Stomach smooth muscle (tissue), 2 donors: ENCODE results near the gene UBR3.
"Not testable (repeated sequence)": the region's sequence is repeated elsewhere in the genome, so short reads cannot be mapped to it uniquely, and the experiment has no call there.

Experiments
- H3K27ac ChIP-seq: one replicate; pipeline ENCODE4 v1.7.0; 2013; ENCODE audit warnings: mild to moderate bottlenecking, low read length, inconsistent platforms
- H3K27me3 ChIP-seq, 2 donors: one replicate each; pipeline ENCODE4 v1.7.0; 2013; ENCODE audit warnings: low read length in 2 of 2; ENCODE audit not compliant: insufficient read depth in 2 of 2, control insufficient read depth in 1 of 2
- H3K36me3 ChIP-seq, 2 donors: one replicate each; pipeline ENCODE4 v1.7.0; 2013; ENCODE audit warnings: low read length in 2 of 2; ENCODE audit not compliant: control insufficient read depth in 2 of 2, insufficient read depth in 2 of 2
- H3K4me1 ChIP-seq: one replicate; pipeline ENCODE4 v1.7.0; 2013; ENCODE audit warnings: low read length; ENCODE audit not compliant: control insufficient read depth, insufficient read depth
- H3K4me3 ChIP-seq, 2 donors: one replicate each; pipeline ENCODE4 v1.7.0; 2013; ENCODE audit warnings: low read length in 2 of 2
- H3K9ac ChIP-seq, 2 donors: one replicate each; pipeline ENCODE4 v1.7.0; 2013; ENCODE audit warnings: low read length in 2 of 2, mild to moderate bottlenecking in 1 of 2
- H3K9me3 ChIP-seq, 2 donors: one replicate each; pipeline ENCODE4 v1.7.0; 2013; ENCODE audit warnings: low read length in 2 of 2; ENCODE audit not compliant: control insufficient read depth in 2 of 2
- donor health status: healthy.
- donor health status: Pancreatic carcinoma.

Gene UBR3

GRCh38 chr2:169900686-169901085 lies 73.4 kb downstream of the UBR3 start:
- H3K9ac ChIP-seq = no peak overlapping the region
- no peak overlapping the region for H3K27ac ChIP-seq
- no peaks in the 10 kb centered on the region for H3K4me1 ChIP-seq
- H3K4me3 ChIP-seq = no peak overlapping the region
- H3K9me3 ChIP-seq = no peaks in the 10 kb centered on the region
- H3K27me3 ChIP-seq = no peaks in the 10 kb centered on the region
- peaks cover under 1 to 11% of the 10 kb centered on the region in 2 donors for H3K36me3 ChIP-seq

GRCh38 chr2:169906731-169907130 lies 79.5 kb downstream of the UBR3 start:
- Histone ChIP-seq H3K4me1 (no peaks in the 10 kb centered on the region), H3K27ac (no peak overlapping the region)

GRCh38 chr2:169909376-169909775 lies 82.1 kb downstream of the UBR3 start:
- H3K27me3 ChIP-seq = no peaks in the 10 kb centered on the region
- no peaks in the 10 kb centered on the region for H3K9me3 ChIP-seq
- H3K9ac ChIP-seq = no peak overlapping the region
- H3K36me3 ChIP-seq = no peaks in the 10 kb centered on the region
- H3K27ac ChIP-seq = no peak overlapping the region
- no peaks in the 10 kb centered on the region for H3K4me1 ChIP-seq
- H3K4me3 ChIP-seq = no peak overlapping the region

More at GRCh38 chr2:169906731-169907130, 79.5 kb downstream of the UBR3 start:
- Histone ChIP-seq H3K9ac (no peak overlapping the region), H3K36me3 (peaks cover 0 to 4% of the 10 kb centered on the region in 2 donors), H3K27me3 (no peaks in the 10 kb centered on the region), H3K4me3 (no peak overlapping the region), H3K9me3 (no peaks in the 10 kb centered on the region)

GRCh38 chr2:169910109-169910799 lies 83.0 kb downstream of the UBR3 start:
- H3K27ac ChIP-seq = no peak overlapping the region
- H3K36me3 ChIP-seq = no peaks in the 10 kb centered on the region
- no peak overlapping the region for H3K9ac ChIP-seq
- H3K4me1 ChIP-seq = no peaks in the 10 kb centered on the region
- no peaks in the 10 kb centered on the region for H3K9me3 ChIP-seq
- no peak overlapping the region for H3K4me3 ChIP-seq
- no peaks in the 10 kb centered on the region for H3K27me3 ChIP-seq

- Histone ChIP-seq H3K27ac (no peak overlapping the region), H3K27me3 (no peaks in the 10 kb centered on the region), H3K36me3 (peaks cover 0 to 3% of the 10 kb centered on the region in 2 donors), H3K9me3 (no peaks in the 10 kb centered on the region), H3K9ac (no peak overlapping the region), H3K4me1 (no peaks in the 10 kb centered on the region), H3K4me3 (no peak overlapping the region)
These were observed 83.9 kb downstream of the UBR3 start for GRCh38 chr2:169911119-169911518.

- Histone ChIP-seq H3K4me3 (no peak overlapping the region), H3K9me3 (no peaks in the 10 kb centered on the region), H3K4me1 (no peaks in the 10 kb centered on the region), H3K9ac (no peak overlapping the region), H3K27ac (no peak overlapping the region), H3K36me3 (peaks cover 0 to 11% of the 10 kb centered on the region in 2 donors), H3K27me3 (no peaks in the 10 kb centered on the region)
These were observed 89.4 kb downstream of the UBR3 start for GRCh38 chr2:169916623-169917022.

GRCh38 chr2:169923977-169924376 lies 96.7 kb downstream of the UBR3 start:
- peaks cover 3 to 7% of the 10 kb centered on the region in 2 donors for H3K36me3 ChIP-seq
- H3K4me3 ChIP-seq = no peak overlapping the region
- H3K27me3 ChIP-seq = no peaks in the 10 kb centered on the region
- no peaks in the 10 kb centered on the region for H3K4me1 ChIP-seq
- no peak overlapping the region for H3K9ac ChIP-seq
- no peak overlapping the region for H3K27ac ChIP-seq
- no peaks in the 10 kb centered on the region for H3K9me3 ChIP-seq

GRCh38 chr2:169925968-169926367 lies 98.7 kb downstream of the UBR3 start:
- Histone ChIP-seq H3K4me3 (no peak overlapping the region), H3K36me3 (peaks cover 3 to 7% of the 10 kb centered on the region in 2 donors), H3K4me1 (no peaks in the 10 kb centered on the region), H3K9ac (no peak overlapping the region), H3K9me3 (no peaks in the 10 kb centered on the region), H3K27me3 (no peaks in the 10 kb centered on the region), H3K27ac (no peak overlapping the region)

GRCh38 chr2:169928463-169928864 lies 101.2 kb downstream of the UBR3 start:
- Histone ChIP-seq H3K27ac (no peak overlapping the region), H3K4me3 (no peak overlapping the region), H3K9ac (no peak overlapping the region), H3K9me3 (no peaks in the 10 kb centered on the region), H3K36me3 (peaks cover 3 to 7% of the 10 kb centered on the region in 2 donors), H3K27me3 (no peaks in the 10 kb centered on the region), H3K4me1 (no peaks in the 10 kb centered on the region)

- no peak overlapping the region for H3K9ac ChIP-seq
- no peak overlapping the region for H3K4me3 ChIP-seq
- H3K36me3 ChIP-seq = no peaks in the 10 kb centered on the region
- H3K4me1 ChIP-seq = no peaks in the 10 kb centered on the region
- no peaks in the 10 kb centered on the region for H3K9me3 ChIP-seq
- H3K27me3 ChIP-seq = no peaks in the 10 kb centered on the region
- H3K27ac ChIP-seq = no peak overlapping the region
These were observed 106.0 kb downstream of the UBR3 start for GRCh38 chr2:169933124-169933711.

- not testable (repeated sequence) for H3K36me3 ChIP-seq, H3K4me1 ChIP-seq, H3K9ac ChIP-seq, H3K4me3 ChIP-seq, H3K9me3 ChIP-seq, H3K27ac ChIP-seq, H3K27me3 ChIP-seq
These were observed 109.4 kb downstream of the UBR3 start for GRCh38 chr2:169936652-169937051.
